Body of pancreas (tissue), 4 donors: ENCODE results near the gene SENP8.

Experiments
- POLR2A ChIP-seq, 3 donors: fragments of 450-650 bp; IDR thresholded peaks; one replicate each; pipeline ENCODE4 v1.6.1; 2016; ENCODE audit warnings: antibody characterized with exemption in 3 of 3, mild to moderate bottlenecking in 2 of 3
- TF ChIP-seq, protein P1 (sequence below), 7 experiments: fragments of 450-650 bp in 4 of 7; fragments of 200-600 bp in 3 of 7; sonication (generic) in 3 of 7; IDR thresholded peaks; one replicate each; pipeline ENCODE4 v1.5.1; 2016 to 2019; ENCODE audit warnings: antibody characterized with exemption in 7 of 7

DNA sequence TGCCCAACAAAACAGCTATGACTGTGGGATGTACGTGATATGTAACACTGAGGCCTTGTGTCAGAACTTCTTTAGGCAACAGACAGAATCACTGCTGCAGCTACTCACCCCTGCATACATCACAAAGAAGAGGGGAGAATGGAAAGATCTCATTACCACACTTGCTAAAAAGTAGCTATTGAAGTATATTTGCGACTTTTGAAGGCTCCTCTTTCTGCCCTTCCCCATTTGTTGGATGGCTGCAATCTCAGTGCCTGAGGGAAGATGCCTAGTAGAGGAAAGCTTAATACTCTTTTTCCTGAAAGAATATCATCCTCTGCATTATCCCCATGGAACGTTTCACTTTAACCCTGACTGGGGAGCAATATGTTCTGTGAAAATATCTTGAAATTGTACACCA lies 21.9 kb downstream of the SENP8 start:
- TF ChIP-seq, protein P1, sequence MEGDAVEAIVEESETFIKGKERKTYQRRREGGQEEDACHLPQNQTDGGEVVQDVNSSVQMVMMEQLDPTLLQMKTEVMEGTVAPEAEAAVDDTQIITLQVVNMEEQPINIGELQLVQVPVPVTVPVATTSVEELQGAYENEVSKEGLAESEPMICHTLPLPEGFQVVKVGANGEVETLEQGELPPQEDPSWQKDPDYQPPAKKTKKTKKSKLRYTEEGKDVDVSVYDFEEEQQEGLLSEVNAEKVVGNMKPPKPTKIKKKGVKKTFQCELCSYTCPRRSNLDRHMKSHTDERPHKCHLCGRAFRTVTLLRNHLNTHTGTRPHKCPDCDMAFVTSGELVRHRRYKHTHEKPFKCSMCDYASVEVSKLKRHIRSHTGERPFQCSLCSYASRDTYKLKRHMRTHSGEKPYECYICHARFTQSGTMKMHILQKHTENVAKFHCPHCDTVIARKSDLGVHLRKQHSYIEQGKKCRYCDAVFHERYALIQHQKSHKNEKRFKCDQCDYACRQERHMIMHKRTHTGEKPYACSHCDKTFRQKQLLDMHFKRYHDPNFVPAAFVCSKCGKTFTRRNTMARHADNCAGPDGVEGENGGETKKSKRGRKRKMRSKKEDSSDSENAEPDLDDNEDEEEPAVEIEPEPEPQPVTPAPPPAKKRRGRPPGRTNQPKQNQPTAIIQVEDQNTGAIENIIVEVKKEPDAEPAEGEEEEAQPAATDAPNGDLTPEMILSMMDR (IDR thresholded peaks at IDR 0.05), result no peak
- no peak for TF ChIP-seq POLR2A (IDR thresholded peaks at IDR 0.05)
